ENCODE data around the gene MFF. TPM values are rescaled to one million over a fixed set of nuclear protein-coding genes. Genes with fewer than 3 reads are reported as not detected.

The MFF gene
- total and polyA plus RNA-seq, 2 donors (not counting 3 experiments of a cell fraction or from before 2014, with no cell fraction given), result 36.3 to 65.1 TPM

DNA sequence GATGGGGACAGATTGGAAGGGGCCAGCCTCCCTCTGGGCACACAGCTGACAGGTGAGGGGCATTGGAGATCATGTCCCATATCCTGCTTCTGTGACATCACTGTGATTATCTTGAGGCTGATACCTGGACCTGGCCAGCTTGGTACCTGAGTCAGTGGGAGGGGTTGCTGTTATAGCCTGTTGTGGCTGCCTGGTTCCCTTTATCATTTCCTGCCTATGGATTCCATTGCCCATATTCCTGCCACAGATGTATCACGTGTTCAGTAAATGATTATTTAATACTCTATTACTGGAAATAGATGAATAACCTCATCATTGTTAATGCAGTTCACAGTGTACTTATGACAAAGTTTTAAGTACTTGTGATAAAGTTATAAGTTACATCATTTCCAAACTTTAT is 70.5 kb downstream of the MFF start:
- intact Hi-C loops (cut with micrococcal nuclease), result no loop called here
- no peak for TF ChIP-seq POLR2AphosphoS5 (IDR thresholded peaks at IDR 0.05; ENCODE audit: insufficient read depth, low read depth, low read length)
- TF ChIP-seq, protein P1, sequence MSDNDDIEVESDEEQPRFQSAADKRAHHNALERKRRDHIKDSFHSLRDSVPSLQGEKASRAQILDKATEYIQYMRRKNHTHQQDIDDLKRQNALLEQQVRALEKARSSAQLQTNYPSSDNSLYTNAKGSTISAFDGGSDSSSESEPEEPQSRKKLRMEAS (IDR thresholded peaks at IDR 0.05; ENCODE audit: insufficient read depth, insufficient read length), result no peak
- TF ChIP-seq FOS (IDR thresholded peaks at IDR 0.05; ENCODE audit: borderline replicate concordance, insufficient read depth, low read length), result no peak
- TF ChIP-seq, protein P2, sequence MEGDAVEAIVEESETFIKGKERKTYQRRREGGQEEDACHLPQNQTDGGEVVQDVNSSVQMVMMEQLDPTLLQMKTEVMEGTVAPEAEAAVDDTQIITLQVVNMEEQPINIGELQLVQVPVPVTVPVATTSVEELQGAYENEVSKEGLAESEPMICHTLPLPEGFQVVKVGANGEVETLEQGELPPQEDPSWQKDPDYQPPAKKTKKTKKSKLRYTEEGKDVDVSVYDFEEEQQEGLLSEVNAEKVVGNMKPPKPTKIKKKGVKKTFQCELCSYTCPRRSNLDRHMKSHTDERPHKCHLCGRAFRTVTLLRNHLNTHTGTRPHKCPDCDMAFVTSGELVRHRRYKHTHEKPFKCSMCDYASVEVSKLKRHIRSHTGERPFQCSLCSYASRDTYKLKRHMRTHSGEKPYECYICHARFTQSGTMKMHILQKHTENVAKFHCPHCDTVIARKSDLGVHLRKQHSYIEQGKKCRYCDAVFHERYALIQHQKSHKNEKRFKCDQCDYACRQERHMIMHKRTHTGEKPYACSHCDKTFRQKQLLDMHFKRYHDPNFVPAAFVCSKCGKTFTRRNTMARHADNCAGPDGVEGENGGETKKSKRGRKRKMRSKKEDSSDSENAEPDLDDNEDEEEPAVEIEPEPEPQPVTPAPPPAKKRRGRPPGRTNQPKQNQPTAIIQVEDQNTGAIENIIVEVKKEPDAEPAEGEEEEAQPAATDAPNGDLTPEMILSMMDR (IDR thresholded peaks at IDR 0.05; ENCODE audit: extremely low read depth in 1 of 2, insufficient read depth in 1 of 2, low read depth in 1 of 2, low read length in 2 of 2), result no peak
- H3K9me1 ChIP-seq (replicated peaks; ENCODE audit: control insufficient read depth, extremely low read depth, insufficient read depth, low read length), result no peaks in the 10 kb centered on the region
- H3K4me3 ChIP-seq (replicated peaks in 1 of 3; ENCODE audit: insufficient read depth in 1 of 3, low read depth in 1 of 3, low read length in 3 of 3), result no peak overlapping the region
- H3K9me3 ChIP-seq (replicated peaks; ENCODE audit: control insufficient read depth, insufficient read depth, low read length), result no peaks in the 10 kb centered on the region
- H3K27me3 ChIP-seq (ENCODE audit: control insufficient read depth in 2 of 2, insufficient read depth in 2 of 2, low read length in 2 of 2), result no peaks in the 10 kb centered on the region
- no peak overlapping the region for H2AFZ ChIP-seq (ENCODE audit: low read depth, low read length)
- CTCF ChIA-PET, result no interaction called here
- no peaks in the 10 kb centered on the region for H3K4me1 ChIP-seq (ENCODE audit: control insufficient read depth, extremely low read depth, insufficient read depth, low read length)
- no peak overlapping the region for H3K9ac ChIP-seq (replicated peaks; ENCODE audit: extremely low read depth, insufficient read depth, low read length)
- dilution Hi-C loops (cut with MboI; ENCODE audit: extremely low pct_ligation_motif_present, low sequenced_read_pairs), result no loop called here
- DNase-seq (ENCODE audit: low read depth, low spot score) (no peak), FAIRE-seq (no peak)
- H3K36me3 ChIP-seq (ENCODE audit: control insufficient read depth in 2 of 2, extremely low read depth in 1 of 2, insufficient read depth in 2 of 2, low read length in 2 of 2), result no peaks in the 10 kb centered on the region
- no peak overlapping the region for H3K4me2 ChIP-seq (ENCODE audit: insufficient read depth, low read length)
- H4K20me1 ChIP-seq (replicated peaks; ENCODE audit: control insufficient read depth, extremely low read depth, insufficient read depth, low read length), result no peaks in the 10 kb centered on the region
- H3K27ac ChIP-seq (ENCODE audit: insufficient read depth, low read depth, low read length), result no peak overlapping the region
- POLR2A ChIA-PET, result no interaction called here
- no TSS peak for BruUV-seq (replicated peaks)
- H3K79me2 ChIP-seq (ENCODE audit: control insufficient read depth, insufficient read depth, low read length), result no peaks in the 10 kb centered on the region

DNA sequence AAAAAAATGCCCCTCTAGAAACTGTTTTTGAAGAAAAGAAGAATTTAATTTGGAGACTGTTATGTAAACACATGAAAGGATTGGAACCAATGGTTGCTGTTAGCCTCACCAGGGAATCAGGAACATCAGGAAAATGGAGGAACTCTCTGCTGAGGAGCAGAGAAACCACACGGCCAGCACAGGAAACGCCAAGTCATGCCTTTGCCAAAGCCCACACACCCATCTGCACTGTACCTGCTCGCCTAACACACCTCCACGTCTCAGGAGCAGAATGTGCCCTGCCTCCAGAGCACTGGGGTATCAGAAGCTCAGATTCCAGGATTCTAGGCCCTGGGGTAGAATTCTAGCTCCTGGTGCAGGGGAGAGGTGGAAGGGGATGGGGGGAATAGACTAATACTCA is 72.5 kb downstream of the MFF start:
- POLR2A ChIA-PET, result no interaction called here
- Histone ChIP-seq H3K27me3 (ENCODE audit: control insufficient read depth in 2 of 2, insufficient read depth in 2 of 2, low read length in 2 of 2) (no peaks in the 10 kb centered on the region), H3K79me2 (ENCODE audit: control insufficient read depth, insufficient read depth, low read length) (no peaks in the 10 kb centered on the region), H3K9me1 (replicated peaks; ENCODE audit: control insufficient read depth, extremely low read depth, insufficient read depth, low read length) (no peaks in the 10 kb centered on the region), H3K27ac (ENCODE audit: insufficient read depth, low read depth, low read length) (no peak overlapping the region), H2AFZ (ENCODE audit: low read depth, low read length) (no peak overlapping the region), H3K4me1 (ENCODE audit: control insufficient read depth, extremely low read depth, insufficient read depth, low read length) (no peaks in the 10 kb centered on the region), H3K4me2 (ENCODE audit: insufficient read depth, low read length) (no peak overlapping the region), H4K20me1 (replicated peaks; ENCODE audit: control insufficient read depth, extremely low read depth, insufficient read depth, low read length) (no peaks in the 10 kb centered on the region), H3K4me3 (replicated peaks in 1 of 3; ENCODE audit: insufficient read depth in 1 of 3, low read depth in 1 of 3, low read length in 3 of 3) (no peak overlapping the region), H3K9me3 (replicated peaks; ENCODE audit: control insufficient read depth, insufficient read depth, low read length) (no peaks in the 10 kb centered on the region), H3K9ac (replicated peaks; ENCODE audit: extremely low read depth, insufficient read depth, low read length) (no peak overlapping the region), H3K36me3 (ENCODE audit: control insufficient read depth in 2 of 2, extremely low read depth in 1 of 2, insufficient read depth in 2 of 2, low read length in 2 of 2) (no peaks in the 10 kb centered on the region)
- dilution Hi-C loops (cut with MboI; ENCODE audit: extremely low pct_ligation_motif_present, low sequenced_read_pairs) (no loop called here), intact Hi-C loops (cut with micrococcal nuclease) (no loop called here)
- DNase-seq (ENCODE audit: low read depth, low spot score), result no peak
- CTCF ChIA-PET, result interaction anchor here (0.7 kb wide), 1 partner anchor 256 kb away, joined by 3 read pairs; no protein-coding TSS in a partner anchor
- no TSS peak for BruUV-seq (replicated peaks)
- FAIRE-seq, result no peak
- TF ChIP-seq POLR2AphosphoS5 (IDR thresholded peaks at IDR 0.05; ENCODE audit: insufficient read depth, low read depth, low read length) (no peak), MYC (IDR thresholded peaks at IDR 0.05; ENCODE audit: low read depth, low read length) (no peak), EZH2 (IDR thresholded peaks at IDR 0.05; ENCODE audit: borderline replicate concordance, low read depth, low read length, severe bottlenecking) (no peak), JUN (IDR thresholded peaks at IDR 0.05; ENCODE audit: borderline replicate concordance, insufficient read depth, insufficient read length, low read depth) (no peak), GATA2 (IDR thresholded peaks at IDR 0.05; ENCODE audit: insufficient read depth, insufficient read length, low read depth, low read length) (no peak), FOS (IDR thresholded peaks at IDR 0.05; ENCODE audit: borderline replicate concordance, insufficient read depth, low read length) (no peak), POLR2A (IDR thresholded peaks at IDR 0.05; ENCODE audit: low read depth, low read length) (no peak)
- TF ChIP-seq, protein P1 (IDR thresholded peaks at IDR 0.05; ENCODE audit: insufficient read depth, insufficient read length), result no peak
- TF ChIP-seq, protein P2 (IDR thresholded peaks at IDR 0.05; ENCODE audit: extremely low read depth in 1 of 2, insufficient read depth in 1 of 2, low read depth in 1 of 2, low read length in 2 of 2), result no peak

Measured in endothelial cell of umbilical vein (primary cell).